ENCODE results near the gene TRPC4. TPM values are rescaled to one million over a fixed set of nuclear protein-coding genes. Genes with fewer than 3 reads are reported as not detected.

Gene TRPC4
- total RNA-seq, 2 experiments from 2014 or later, result not detected

DNA sequence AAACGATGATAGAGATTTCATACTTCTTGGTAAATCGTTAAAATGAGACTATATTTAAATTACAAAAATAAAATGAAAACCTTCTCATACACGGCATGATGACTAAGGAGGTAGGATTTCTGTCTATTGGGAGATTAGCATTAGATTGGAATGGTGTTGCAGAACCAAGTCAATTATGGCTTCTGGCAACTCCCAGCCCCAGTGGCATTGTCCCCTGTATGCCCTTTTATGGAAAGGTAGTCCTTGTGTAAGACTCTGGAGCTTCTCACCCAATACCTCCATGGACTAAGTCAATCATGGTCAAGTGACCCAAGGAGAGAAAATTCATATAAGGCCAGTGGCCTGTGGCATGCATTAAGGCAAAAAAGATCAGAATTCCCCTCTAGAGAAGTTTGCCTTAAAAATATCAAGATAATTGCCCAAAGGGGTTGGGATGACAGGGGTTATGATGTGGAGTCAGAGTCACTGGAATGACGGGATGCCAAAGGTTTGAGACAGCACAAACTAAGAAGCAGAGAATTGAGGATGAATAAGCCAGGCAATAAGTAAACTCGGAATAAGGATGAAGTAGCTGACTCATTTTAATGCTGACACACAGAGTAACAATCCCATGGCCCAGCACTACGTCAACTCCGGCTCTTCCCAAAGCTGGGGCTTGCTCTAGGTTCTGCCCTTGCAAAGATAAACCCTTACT lies 213.2 kb downstream of the TRPC4 start:
- Mint-ChIP-seq H3K9me3 (no peaks in the 10 kb centered on the region), H3K27me3 (no peaks in the 10 kb centered on the region), H3K27ac (no peak overlapping the region), H3K36me3 (ENCODE audit: low read depth) (no peaks in the 10 kb centered on the region), H3K4me1 (ENCODE audit: low read depth) (no peaks in the 10 kb centered on the region), H3K4me3 (no peak overlapping the region)
- TF ChIP-seq, protein P1, sequence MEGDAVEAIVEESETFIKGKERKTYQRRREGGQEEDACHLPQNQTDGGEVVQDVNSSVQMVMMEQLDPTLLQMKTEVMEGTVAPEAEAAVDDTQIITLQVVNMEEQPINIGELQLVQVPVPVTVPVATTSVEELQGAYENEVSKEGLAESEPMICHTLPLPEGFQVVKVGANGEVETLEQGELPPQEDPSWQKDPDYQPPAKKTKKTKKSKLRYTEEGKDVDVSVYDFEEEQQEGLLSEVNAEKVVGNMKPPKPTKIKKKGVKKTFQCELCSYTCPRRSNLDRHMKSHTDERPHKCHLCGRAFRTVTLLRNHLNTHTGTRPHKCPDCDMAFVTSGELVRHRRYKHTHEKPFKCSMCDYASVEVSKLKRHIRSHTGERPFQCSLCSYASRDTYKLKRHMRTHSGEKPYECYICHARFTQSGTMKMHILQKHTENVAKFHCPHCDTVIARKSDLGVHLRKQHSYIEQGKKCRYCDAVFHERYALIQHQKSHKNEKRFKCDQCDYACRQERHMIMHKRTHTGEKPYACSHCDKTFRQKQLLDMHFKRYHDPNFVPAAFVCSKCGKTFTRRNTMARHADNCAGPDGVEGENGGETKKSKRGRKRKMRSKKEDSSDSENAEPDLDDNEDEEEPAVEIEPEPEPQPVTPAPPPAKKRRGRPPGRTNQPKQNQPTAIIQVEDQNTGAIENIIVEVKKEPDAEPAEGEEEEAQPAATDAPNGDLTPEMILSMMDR (IDR thresholded peaks at IDR 0.05), result no peak
- ATAC-seq (no peak), DNase-seq (no peak)
- intact Hi-C loops (cut with micrococcal nuclease), result no loop called here
- POLR2A ChIA-PET, result no interaction called here
- CTCF ChIA-PET, result no interaction called here

DNA sequence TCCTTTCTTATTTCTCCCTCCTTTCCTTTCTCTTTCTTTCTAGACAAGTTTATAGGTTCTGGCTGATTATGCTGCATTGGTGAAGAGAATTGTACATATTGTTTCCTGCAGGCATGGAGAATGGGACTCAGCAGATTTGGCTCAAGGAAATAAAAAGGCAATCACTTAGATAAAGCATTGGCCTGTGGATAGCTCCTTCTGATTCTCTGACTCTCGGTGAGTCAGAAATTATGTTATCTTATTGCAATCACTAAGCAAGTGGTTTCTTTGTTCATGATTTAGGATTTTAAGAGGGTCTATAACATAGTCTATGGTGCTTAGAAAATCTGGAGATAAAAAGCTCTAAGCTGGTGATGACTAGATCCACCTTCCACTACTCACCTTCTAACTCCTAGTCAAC lies 217.0 kb downstream of the TRPC4 start:
- intact Hi-C loops (cut with micrococcal nuclease), result no loop called here
- Mint-ChIP-seq H3K27ac (no peak overlapping the region), H3K9me3 (no peaks in the 10 kb centered on the region), H3K4me1 (ENCODE audit: low read depth) (no peaks in the 10 kb centered on the region), H3K27me3 (no peaks in the 10 kb centered on the region), H3K4me3 (no peak overlapping the region), H3K36me3 (ENCODE audit: low read depth) (no peaks in the 10 kb centered on the region)
- DNase-seq, result no peak
- ChIA-PET CTCF (no interaction called here), POLR2A (no interaction called here)
- TF ChIP-seq, protein P1 (IDR thresholded peaks at IDR 0.05), result no peak
- no peak for ATAC-seq

DNA sequence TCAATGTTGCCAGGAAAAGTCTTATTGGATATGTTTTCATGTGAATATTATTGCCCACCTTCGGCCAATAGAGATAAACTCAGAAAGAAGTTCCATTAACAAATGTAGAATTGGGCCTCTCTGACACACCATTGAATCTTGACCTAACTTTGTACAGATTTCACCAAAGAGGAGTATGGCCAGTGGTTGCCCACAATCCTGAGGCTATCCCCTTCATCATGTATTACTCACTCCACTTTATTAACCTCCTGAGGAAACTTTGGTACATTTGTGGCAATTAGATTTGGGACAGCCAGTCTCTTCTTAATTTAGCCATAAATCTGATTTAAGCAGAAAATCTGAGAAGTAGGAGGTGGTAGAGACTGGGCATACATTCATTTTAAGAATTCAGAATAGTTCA lies 217.7 kb downstream of the TRPC4 start:
- Mint-ChIP-seq H3K36me3 (ENCODE audit: low read depth) (no peaks in the 10 kb centered on the region), H3K4me3 (no peak overlapping the region), H3K9me3 (no peaks in the 10 kb centered on the region), H3K27me3 (no peaks in the 10 kb centered on the region), H3K4me1 (ENCODE audit: low read depth) (no peaks in the 10 kb centered on the region), H3K27ac (no peak overlapping the region)
- POLR2A ChIA-PET, result no interaction called here
- TF ChIP-seq, protein P1 (IDR thresholded peaks at IDR 0.05), result no peak
- CTCF ChIA-PET, result no interaction called here
- no peak for ATAC-seq
- intact Hi-C loops (cut with micrococcal nuclease), result no loop called here
- no peak for DNase-seq

DNA sequence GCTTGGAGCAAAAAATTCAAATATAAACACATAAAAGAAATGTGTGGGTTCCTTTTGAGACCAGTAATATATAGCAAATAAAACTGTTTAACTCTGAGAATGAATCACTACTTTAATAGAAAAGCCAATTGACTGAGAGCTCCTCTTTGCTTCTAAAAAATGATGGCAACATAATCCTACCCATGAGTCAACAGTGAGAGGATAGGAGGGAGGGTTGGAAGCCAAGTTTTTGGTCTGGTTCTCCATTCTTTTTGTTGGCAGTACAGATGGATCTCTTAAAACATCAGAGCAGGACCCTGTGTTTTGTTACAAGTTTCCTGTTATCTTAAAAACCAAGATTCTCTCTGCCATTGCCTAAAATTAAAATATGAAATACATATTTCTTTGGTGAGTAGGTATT lies 221.0 kb downstream of the TRPC4 start:
- intact Hi-C loops (cut with micrococcal nuclease), result no loop called here
- Mint-ChIP-seq H3K9me3 (peaks cover 2% of the 10 kb centered on the region), H3K27me3 (no peaks in the 10 kb centered on the region), H3K4me1 (ENCODE audit: low read depth) (no peaks in the 10 kb centered on the region), H3K27ac (no peak overlapping the region), H3K4me3 (no peak overlapping the region), H3K36me3 (ENCODE audit: low read depth) (no peaks in the 10 kb centered on the region)
- DNase-seq (no peak), ATAC-seq (no peak)
- ChIA-PET POLR2A (no interaction called here), CTCF (no interaction called here)
- TF ChIP-seq, protein P1 (IDR thresholded peaks at IDR 0.05), result no peak

DNA sequence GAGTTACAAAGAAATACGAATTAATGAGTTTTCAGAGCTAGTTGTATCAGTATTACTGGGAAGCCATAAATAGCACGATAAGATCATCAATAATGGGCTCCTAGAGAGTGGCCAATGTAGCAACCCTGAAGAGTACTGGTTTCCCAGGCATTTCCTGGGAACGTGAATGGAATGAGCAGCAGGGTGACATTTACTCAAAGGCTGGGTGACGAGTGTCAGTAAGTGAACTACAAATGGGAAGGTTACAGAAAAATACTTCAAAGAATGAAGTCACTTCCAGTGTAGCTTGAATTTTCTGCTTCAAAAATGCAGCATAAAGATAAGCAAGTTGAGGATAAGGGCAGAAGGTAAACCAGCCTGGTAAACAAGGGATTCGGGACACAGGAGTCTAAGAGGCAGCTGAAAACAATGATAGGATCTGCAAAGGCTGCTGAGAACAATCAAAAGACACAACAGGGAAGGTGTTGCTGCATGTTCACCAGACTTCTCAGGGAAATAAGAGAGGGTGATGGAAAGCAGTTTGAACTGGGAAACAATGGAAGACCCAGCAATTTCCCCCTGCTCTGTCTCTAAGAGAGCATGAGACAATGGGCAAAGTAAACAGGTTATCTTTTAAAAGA lies 222.4 kb downstream of the TRPC4 start:
- H3K9me3 Mint-ChIP-seq, result peaks cover 2% of the 10 kb centered on the region
- H3K36me3 Mint-ChIP-seq (ENCODE audit: low read depth), result no peaks in the 10 kb centered on the region
- ChIA-PET POLR2A (no interaction called here), CTCF (no interaction called here)
- H3K4me1 Mint-ChIP-seq (ENCODE audit: low read depth), result no peaks in the 10 kb centered on the region
- intact Hi-C loops (cut with micrococcal nuclease), result no loop called here
- TF ChIP-seq, protein P1 (IDR thresholded peaks at IDR 0.05), result no peak
- no peak overlapping the region for H3K27ac Mint-ChIP-seq
- no peaks in the 10 kb centered on the region for H3K27me3 Mint-ChIP-seq
- no peak overlapping the region for H3K4me3 Mint-ChIP-seq
- DNase-seq, result no peak
- ATAC-seq, result no peak
